ENCODE measurements around the gene RAPGEF3. TPM values are rescaled to one million over a fixed set of nuclear protein-coding genes. Genes with fewer than 3 reads are reported as not detected.

The RAPGEF3 gene
- total RNA-seq, 1 donor from 2014 or later: 125 TPM

DNA sequence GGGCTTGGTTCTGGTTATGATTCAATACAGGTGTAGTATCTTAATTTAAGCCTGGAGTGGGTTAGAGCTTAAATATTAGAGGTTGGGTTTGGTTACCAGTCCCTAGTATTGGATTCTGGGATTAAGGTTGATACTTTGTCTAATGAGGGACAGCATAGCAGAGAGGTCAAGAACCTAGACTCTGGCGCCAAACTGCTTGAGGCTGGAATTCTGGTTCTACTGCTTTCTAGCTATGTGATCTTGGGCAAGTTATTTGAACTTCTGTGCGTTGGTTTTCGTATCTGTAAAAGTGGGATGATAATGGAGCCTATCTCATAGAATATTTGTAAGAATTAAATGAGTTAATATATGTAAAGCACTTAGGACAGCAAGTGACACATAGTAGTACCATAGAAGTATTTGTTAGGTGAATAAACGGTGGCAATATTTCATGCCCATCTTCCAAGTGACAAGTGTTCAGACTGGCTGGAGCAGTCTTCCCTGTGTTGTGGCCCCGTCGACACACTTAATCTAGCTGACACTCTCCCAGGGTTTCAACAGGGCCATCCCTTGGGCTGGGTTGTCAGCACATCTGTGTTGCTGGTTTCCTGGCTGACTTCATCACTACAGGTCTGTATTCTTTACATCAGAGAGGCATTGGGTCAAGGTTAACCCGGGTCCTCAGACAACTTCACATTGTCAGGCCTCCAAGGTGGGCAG lies 36.4 kb downstream of the RAPGEF3 start:
- no peak for DNase-seq (ENCODE audit: low read depth)

DNA sequence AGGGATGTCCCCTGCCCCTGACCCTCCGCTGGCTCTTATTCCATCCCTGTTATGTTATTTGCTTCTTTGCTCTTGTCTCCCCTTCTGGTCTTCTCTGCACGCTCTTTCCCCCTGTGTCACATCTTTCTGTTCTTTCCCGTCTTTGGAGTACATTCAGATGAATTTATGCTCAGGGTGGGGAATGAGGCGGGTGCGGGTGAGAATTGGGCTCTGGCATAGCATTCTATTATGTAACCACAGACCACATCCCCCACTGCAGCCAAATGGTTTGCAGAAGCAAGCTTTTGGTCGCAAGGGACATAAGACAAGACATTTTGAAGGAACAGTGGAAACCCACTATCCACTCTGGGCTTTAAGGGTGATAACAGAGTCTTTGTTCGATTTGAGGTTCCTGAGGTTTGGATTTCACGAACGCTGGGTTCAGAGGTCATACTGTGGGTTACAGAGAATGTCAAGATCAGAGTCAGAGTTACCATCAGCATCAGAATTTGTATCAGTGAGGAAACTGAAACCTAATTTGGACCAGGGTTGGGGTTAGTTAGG lies 37.2 kb downstream of the RAPGEF3 start:
- no peak for DNase-seq (ENCODE audit: low read depth)

- DNase-seq (ENCODE audit: low read depth): no peak
Measured at GRCh38 chr12:47718531-47718930, 40.1 kb downstream of the RAPGEF3 start.

GRCh38 chr12:47717443-47718193 lies 41.1 kb downstream of the RAPGEF3 start:
- DNase-seq (ENCODE audit: low read depth): peak; percentile 69

GRCh38 chr12:47717046-47717442 lies 41.6 kb downstream of the RAPGEF3 start:
- no peak for DNase-seq (ENCODE audit: low read depth)

DNA sequence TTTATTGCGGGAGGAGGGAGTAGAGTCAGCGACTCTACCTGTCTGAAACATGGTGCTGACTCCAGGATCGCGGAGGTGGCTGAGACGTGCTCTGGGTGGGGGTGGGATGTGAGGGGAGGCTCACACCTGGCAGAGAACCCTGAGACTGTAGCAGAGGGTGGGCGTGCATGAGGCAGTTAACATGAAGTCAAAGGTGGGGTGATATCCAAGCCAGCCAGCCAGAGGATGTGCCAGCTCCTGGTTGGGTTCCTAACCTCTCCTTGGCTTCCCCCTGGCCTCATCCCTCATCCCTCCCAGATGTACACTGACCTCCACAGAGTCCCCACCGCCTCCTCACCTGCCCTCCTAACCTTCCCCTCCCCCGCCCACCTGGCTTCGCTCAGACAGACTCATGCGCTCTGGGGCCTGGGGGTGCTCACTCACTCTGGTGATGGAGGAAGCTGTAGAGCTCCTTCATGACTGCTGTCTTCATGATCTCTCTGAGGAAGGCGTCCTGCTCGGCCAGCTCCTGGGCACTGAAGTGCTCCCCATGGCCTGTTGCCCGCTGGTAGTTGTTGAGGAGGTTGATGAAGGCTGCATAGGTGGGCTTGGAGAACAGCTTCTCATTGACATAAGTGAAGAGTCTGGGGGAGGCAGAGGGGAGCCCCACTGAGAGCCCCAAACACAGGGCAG lies 42.7 kb downstream of the RAPGEF3 start:
- DNase-seq (ENCODE audit: low read depth): no peak

- DNase-seq (ENCODE audit: low read depth): peak; percentile 58
Measured at GRCh38 chr12:47715393-47715876, 43.2 kb downstream of the RAPGEF3 start.

GRCh38 chr12:47714826-47715386 lies 43.8 kb downstream of the RAPGEF3 start:
- DNase-seq (ENCODE audit: low read depth): no peak

DNA sequence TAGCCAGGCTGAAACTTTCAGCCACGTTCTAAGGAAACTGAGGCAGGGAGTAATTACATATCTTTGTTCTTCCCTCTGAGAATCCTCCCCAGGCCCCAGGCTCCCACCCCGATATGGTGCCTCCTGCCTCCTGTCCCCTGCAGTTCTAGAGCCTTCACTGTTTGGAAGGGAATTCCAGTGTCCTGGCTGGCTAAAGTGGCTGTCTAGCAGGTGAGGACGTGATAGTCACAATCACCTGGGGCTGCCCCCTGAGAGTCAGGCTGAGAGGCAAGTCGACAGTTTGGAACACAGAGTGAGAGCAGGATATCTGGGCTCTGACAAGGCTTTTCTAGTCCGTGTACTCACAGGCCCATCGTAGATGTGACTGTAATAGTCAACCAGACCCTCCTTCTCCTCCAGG lies 46.5 kb downstream of the RAPGEF3 start:
- no peak for DNase-seq (ENCODE audit: low read depth)

DNA sequence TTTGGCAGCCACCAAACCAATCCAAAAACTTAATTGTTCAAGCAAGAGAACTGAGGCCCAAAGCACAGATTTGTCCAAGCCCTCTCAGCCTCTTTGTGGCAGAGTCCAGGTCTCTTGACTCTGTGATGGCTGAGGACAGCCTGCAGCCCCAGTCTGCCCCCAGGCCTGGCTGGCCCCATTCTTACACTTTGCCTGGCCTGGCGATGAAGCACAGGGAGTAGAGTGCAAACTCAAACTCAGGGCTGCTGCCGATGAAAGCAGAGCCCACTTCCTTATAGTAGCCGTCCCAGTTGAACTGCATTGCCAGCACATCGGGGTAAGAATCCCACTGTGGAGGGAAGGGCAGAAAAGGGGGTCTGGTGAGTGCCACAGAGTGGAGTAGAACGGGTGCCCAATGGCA lies 47.2 kb downstream of the RAPGEF3 start:
- no peak for DNase-seq (ENCODE audit: low read depth)

GRCh38 chr12:47710278-47710677 lies 48.4 kb downstream of the RAPGEF3 start:
- no peak for DNase-seq (ENCODE audit: low read depth)

- no peak for DNase-seq (ENCODE audit: low read depth)
Measured at GRCh38 chr12:47709671-47710070, 49.0 kb downstream of the RAPGEF3 start.

- DNase-seq (ENCODE audit: low read depth): no peak
Measured at GRCh38 chr12:47709237-47709636, 49.4 kb downstream of the RAPGEF3 start.

- no peak for DNase-seq (ENCODE audit: low read depth)
Measured at GRCh38 chr12:47707905-47708543, 50.7 kb downstream of the RAPGEF3 start.

DNA sequence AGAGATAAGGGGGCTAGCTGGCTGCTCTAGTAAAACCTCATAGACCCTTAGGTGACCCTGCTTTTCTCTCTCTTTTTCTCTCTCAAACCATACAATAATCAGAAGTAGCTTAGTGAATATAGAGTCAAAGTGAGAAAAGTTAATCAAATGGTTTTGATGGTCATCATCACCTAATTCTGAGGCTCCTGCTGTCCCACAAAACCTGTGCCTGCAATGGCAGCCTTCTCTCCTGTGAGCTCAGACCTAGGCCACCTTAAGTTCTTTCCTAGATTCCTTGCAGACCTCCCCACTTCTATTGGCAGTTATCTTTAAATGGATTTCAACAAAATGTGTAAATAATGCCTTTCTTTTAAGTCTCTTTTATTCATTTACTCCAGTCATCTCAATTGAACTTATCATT lies 51.3 kb downstream of the RAPGEF3 start:
- DNase-seq (ENCODE audit: low read depth): no peak

GRCh38 chr12:47705566-47706425 lies 52.9 kb downstream of the RAPGEF3 start, which contains the start of gene RPAP3:
TSS of gene RPAP3 (minus strand) at chr12:47706030. CDS start at chr12:47702840, 3,190 bp downstream.
- peak; percentile 85 for DNase-seq (ENCODE audit: low read depth)

GRCh38 chr12:47705229-47705565 lies 53.5 kb downstream of the RAPGEF3 start:
- no peak for DNase-seq (ENCODE audit: low read depth)

DNA sequence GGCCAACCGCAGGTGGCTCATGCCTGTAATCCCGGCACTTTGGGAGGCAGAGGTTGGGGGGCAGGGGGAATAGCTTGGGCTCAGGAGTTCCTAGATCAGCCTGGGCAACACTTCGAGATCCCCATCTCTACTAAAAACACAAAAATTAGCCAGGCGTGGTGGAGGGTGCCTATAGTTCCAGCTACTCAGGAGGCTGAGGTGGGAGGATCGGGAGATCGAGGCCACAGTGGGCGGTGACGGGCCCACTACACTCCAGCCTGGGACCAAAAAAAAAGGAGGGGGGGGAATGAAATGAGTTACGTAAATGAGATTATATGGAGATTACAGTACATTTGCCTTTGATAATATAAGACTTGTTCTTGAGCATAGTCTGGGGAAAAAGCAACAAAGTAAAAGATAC lies 54.0 kb downstream of the RAPGEF3 start:
- no peak for DNase-seq (ENCODE audit: low read depth)

DNA sequence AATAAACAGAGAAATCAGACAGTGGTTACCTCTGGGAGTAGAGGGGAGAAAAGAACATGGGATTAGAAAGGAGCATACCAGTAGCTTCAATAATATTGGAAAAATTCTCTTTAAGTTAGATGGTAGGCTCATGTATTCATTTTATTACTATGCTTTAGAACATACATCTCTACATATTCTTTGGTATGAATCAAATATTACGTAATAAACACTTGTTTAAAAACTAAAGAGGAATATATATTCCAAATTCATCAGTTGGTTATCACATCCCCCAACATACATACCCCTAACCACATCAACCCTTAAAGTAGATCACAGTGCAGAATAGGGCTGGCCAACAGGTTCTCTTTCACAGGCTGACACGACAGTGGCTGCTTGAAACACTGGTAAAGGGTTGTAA lies 58.4 kb downstream of the RAPGEF3 start:
- no peak for DNase-seq (ENCODE audit: low read depth)

GRCh38 chr12:47698631-47699030 lies 60.0 kb downstream of the RAPGEF3 start:
- no peak for DNase-seq (ENCODE audit: low read depth)

DNA sequence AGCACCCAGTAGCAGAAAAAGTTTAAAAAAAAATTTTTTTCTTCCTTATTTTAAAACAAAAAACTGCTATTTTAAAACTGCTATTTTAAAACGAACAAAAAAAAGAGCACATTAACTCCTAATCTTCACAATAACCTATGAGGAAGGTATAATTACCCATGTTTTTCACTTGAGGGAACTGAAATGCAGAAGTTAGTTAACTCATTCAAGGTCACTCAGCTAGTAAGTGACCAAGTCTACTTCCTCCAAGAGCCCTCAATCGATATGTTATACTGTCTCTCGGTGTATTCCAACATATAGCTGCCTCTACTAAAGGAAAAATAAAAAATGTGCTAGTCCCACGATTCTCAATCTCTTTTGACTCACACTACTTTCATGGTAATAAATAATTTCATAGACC lies 60.6 kb downstream of the RAPGEF3 start:
- DNase-seq (ENCODE audit: low read depth): no peak
